Activated CD8-positive, alpha-beta memory T cell treated with anti-CD3 and anti-CD28 coated beads for 24 hours (primary cell): ENCODE results near the gene CCDC87.

Experiments used
- DNase-seq: peaks from one replicate; pipeline ENCODE4 v3.0.0-alpha.2; 2020

Gene CCDC87

GRCh38 chr11:66570850-66571180, 22.0 kb downstream of the CCDC87 start:
- DNase-seq: no peak

- no peak for DNase-seq
Observed at GRCh38 chr11:66570079-66570849, 22.6 kb downstream of the CCDC87 start.

GRCh38 chr11:66569076-66569475, 23.8 kb downstream of the CCDC87 start:
- DNase-seq: no peak

GRCh38 chr11:66568124-66568916, 24.5 kb downstream of the CCDC87 start, which contains the start of gene CTSF:
TSS of gene CTSF (minus strand) at chr11:66568606. CDS start at chr11:66568486, 120 bp downstream.
- DNase-seq: peak; percentile 91

GRCh38 chr11:66567787-66568123, 25.1 kb downstream of the CCDC87 start:
- no peak for DNase-seq

GRCh38 chr11:66566221-66566620, 26.6 kb downstream of the CCDC87 start:
- no peak for DNase-seq

GRCh38 chr11:66564984-66565383, 27.9 kb downstream of the CCDC87 start:
- DNase-seq: no peak

- no peak for DNase-seq
Observed at GRCh38 chr11:66564538-66564937, 28.3 kb downstream of the CCDC87 start.

GRCh38 chr11:66563832-66564231, 29.0 kb downstream of the CCDC87 start:
- DNase-seq: no peak

GRCh38 chr11:66562907-66563583, 29.8 kb downstream of the CCDC87 start:
- DNase-seq: no peak

GRCh38 chr11:66562275-66562674, 30.6 kb downstream of the CCDC87 start:
- no peak for DNase-seq

GRCh38 chr11:66561975-66562248, 31.0 kb downstream of the CCDC87 start:
- no peak for DNase-seq

GRCh38 chr11:66561178-66561974, 31.5 kb downstream of the CCDC87 start:
- no peak for DNase-seq

GRCh38 chr11:66559866-66560676, 32.8 kb downstream of the CCDC87 start:
- no peak for DNase-seq

- DNase-seq: peak; percentile 68
Observed at GRCh38 chr11:66559142-66559865, 33.6 kb downstream of the CCDC87 start.

- no peak for DNase-seq
Observed at GRCh38 chr11:66557733-66558326, 35.0 kb downstream of the CCDC87 start.

GRCh38 chr11:66556086-66556485, 36.8 kb downstream of the CCDC87 start:
- DNase-seq: no peak

GRCh38 chr11:66555416-66555815, 37.4 kb downstream of the CCDC87 start:
- no peak for DNase-seq

GRCh38 chr11:66554602-66555001, 38.3 kb downstream of the CCDC87 start:
- no peak for DNase-seq

- no peak for DNase-seq
Observed at GRCh38 chr11:66550887-66551286, 42.0 kb downstream of the CCDC87 start.

- DNase-seq: no peak
Observed at GRCh38 chr11:66549696-66550095, 43.2 kb downstream of the CCDC87 start.
